ENCODE data around the gene SRSF1. TPM values are rescaled to one million over a fixed set of nuclear protein-coding genes. Genes with fewer than 3 reads are reported as not detected.
A peak's percentile ranks its signal among the peaks of the same experiment; 100 is the strongest.

Gene SRSF1
- total RNA-seq, 2 experiments from 2014 or later = 325 to 326 TPM

DNA sequence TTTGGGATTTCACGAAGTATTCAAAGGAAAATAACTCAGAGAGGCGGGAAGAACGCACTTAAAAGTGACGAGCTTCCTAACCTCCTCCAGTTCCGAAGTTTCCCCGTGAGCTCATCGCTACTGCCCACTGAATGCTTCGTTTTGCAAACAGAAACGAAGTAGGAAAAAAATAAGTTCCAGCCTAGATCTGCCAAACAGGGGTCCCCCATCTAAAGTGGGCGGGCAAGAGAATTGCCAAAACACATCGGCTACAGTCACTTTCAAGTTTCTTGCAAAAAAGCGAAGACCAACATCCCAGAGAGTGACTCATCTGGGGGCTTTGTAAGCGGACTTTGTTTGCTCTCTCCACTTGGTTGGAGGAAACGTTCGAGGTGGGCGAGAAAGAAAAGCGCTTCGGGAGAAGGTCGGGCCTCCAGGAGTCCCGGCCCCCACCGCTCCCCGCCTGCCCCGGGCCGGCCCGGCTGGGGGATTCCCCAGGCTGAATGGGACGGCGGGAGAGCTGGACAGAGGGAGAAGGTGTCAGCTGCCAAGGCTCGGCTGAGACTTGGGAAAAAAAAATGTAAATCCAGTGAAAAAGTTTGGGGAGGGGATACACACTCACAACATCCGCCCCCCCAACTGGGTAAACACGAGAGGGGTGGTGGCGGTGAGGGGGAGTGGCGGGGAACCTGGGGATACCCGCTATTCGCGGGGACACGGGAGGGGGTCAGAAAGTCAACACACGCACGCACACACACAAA lies 20.0 kb downstream of the SRSF1 start:
- peaks cover 60% of the 10 kb centered on the region for H3K4me1 Mint-ChIP-seq (ENCODE audit: low read depth)
- ChIA-PET POLR2A (interaction anchor here (1.0 to 1.8 kb wide), 4 partner anchors 14 to 107 kb away, joined by 3 to 10 read pairs (median 6); partner anchors contain the start of gene SRSF1), CTCF (interaction anchor here (0.7 to 2.7 kb wide), 13 partner anchors 9 to 137 kb away, joined by 3 to 21 read pairs (median 6); partner anchors contain the start of genes CUEDC1 and MRPS23)
- DNase-seq = peak; percentile 60
- peaks cover 5% of the 10 kb centered on the region for H3K36me3 Mint-ChIP-seq
- intact Hi-C loops (cut with micrococcal nuclease) = loop anchor here (1.0 to 5.0 kb wide), 3 partner anchors 8 to 95 kb away; partner anchors contain the start of genes DYNLL2 and SRSF1
- H3K27ac Mint-ChIP-seq = peak overlapping the region; percentile 86
- H3K9me3 Mint-ChIP-seq = no peaks in the 10 kb centered on the region
- no peaks in the 10 kb centered on the region for H3K27me3 Mint-ChIP-seq
- peak overlapping the region; percentile 89 for H3K4me3 Mint-ChIP-seq

GRCh38 chr17:57985675-57985974 lies 21.4 kb downstream of the SRSF1 start:
- CTCF ChIA-PET = interaction anchor here (0.6 to 2.7 kb wide), 10 partner anchors 10 to 134 kb away, joined by 3 to 21 read pairs (median 6); partner anchors contain the start of gene CUEDC1
- Mint-ChIP-seq H3K27me3 (no peaks in the 10 kb centered on the region), H3K4me1 (ENCODE audit: low read depth) (peaks cover 64% of the 10 kb centered on the region), H3K4me3 (no peak overlapping the region), H3K36me3 (peaks cover 12% of the 10 kb centered on the region), H3K27ac (no peak overlapping the region), H3K9me3 (no peaks in the 10 kb centered on the region)
- POLR2A ChIA-PET = interaction anchor here (1.2 kb wide), 1 partner anchor 136 kb away, joined by 6 read pairs; the partner anchor contains the start of gene MRPS23
- intact Hi-C loops (cut with micrococcal nuclease) = loop anchor here (5.0 kb wide), 1 partner anchor 97 kb away; the partner anchor contains the start of gene DYNLL2
- DNase-seq = no peak

GRCh38 chr17:57984936-57985674 lies 21.9 kb downstream of the SRSF1 start:
- ChIA-PET POLR2A (interaction anchor here (0.8 to 1.2 kb wide), 2 partner anchors 8 to 136 kb away, joined by 5 to 6 read pairs; partner anchors contain the start of gene MRPS23), CTCF (interaction anchor here (0.9 to 2.7 kb wide), 7 partner anchors 10 to 127 kb away, joined by 3 to 14 read pairs (median 6); no protein-coding TSS in a partner anchor)
- DNase-seq = no peak
- Mint-ChIP-seq H3K9me3 (no peaks in the 10 kb centered on the region), H3K4me1 (ENCODE audit: low read depth) (peaks cover 67% of the 10 kb centered on the region), H3K27ac (no peak overlapping the region), H3K4me3 (no peak overlapping the region), H3K36me3 (peaks cover 14% of the 10 kb centered on the region), H3K27me3 (no peaks in the 10 kb centered on the region)
- intact Hi-C loops (cut with micrococcal nuclease) = loop anchor here (5.0 kb wide), 1 partner anchor 97 kb away; the partner anchor contains the start of gene DYNLL2

DNA sequence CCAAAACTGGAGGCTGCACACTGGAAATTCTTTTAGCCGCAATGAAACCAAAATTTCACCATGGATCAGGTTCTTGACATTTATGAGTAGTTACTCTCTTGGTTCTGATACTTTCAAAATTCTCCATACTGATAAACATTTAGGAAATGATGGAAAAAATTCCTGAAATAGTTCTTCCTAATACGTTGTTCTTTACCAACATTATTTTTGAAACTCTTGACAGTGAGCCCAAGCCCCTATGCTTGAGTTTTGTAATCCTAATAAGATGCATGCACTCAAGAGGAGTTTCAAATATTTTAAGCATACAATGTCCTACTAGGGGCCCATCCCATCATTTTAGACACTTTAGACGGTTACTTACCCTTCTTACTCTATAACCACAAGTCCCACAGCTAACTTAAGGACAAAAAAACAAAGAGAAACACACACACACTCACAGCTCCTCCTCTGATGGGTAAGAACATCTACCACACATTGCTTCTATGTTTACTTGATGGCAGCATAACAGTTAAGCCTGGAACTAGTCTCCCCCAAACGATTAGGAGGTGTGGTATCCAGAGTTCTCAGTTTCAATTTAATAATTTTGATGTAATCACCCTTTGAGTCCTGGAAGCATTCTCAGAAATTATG lies 22.7 kb downstream of the SRSF1 start:
- Mint-ChIP-seq H3K4me1 (ENCODE audit: low read depth) (peaks cover 65% of the 10 kb centered on the region), H3K36me3 (peaks cover 15% of the 10 kb centered on the region), H3K4me3 (no peak overlapping the region), H3K27me3 (no peaks in the 10 kb centered on the region), H3K27ac (peak overlapping the region; percentile 44), H3K9me3 (no peaks in the 10 kb centered on the region)
- DNase-seq = no peak
- intact Hi-C loops (cut with micrococcal nuclease) = no loop called here
- ChIA-PET POLR2A (interaction anchor here (0.8 kb wide), 1 partner anchor 8 kb away, joined by 5 read pairs; no protein-coding TSS in a partner anchor), CTCF (interaction anchor here (0.9 to 1.4 kb wide), 3 partner anchors 11 to 28 kb away, joined by 3 to 7 read pairs (median 5); no protein-coding TSS in a partner anchor)

DNA sequence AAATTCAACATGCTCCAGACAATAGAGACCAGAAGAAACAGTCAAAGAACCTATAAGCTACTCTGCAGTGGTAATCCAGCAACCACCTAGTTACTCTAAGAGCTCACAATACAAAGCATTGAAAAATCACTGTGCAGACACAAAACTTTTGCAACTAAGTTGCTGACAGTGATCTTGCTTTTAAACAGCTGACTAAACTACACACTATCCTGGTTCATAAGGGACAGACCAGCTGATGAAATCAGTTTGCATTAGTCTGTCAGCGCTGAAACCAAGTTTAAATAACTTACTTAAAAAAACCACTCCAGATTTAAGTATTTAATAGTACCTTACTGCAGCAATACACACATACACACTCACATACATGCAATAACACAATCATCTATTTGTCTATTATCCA lies 23.6 kb downstream of the SRSF1 start:
- intact Hi-C loops (cut with micrococcal nuclease) = no loop called here
- H3K4me1 Mint-ChIP-seq (ENCODE audit: low read depth) = peaks cover 56% of the 10 kb centered on the region

GRCh38 chr17:57982452-57983170 lies 24.4 kb downstream of the SRSF1 start:
- H3K4me1 Mint-ChIP-seq (ENCODE audit: low read depth) = peaks cover 56% of the 10 kb centered on the region
- H3K36me3 Mint-ChIP-seq = peaks cover 27% of the 10 kb centered on the region
- intact Hi-C loops (cut with micrococcal nuclease) = no loop called here
- no peak overlapping the region for H3K27ac Mint-ChIP-seq
- ChIA-PET CTCF (interaction anchor here (1.0 to 4.1 kb wide), 5 partner anchors 12 to 130 kb away, joined by 3 to 14 read pairs (median 5); no protein-coding TSS in a partner anchor), POLR2A (interaction anchor here (1.0 kb wide), 1 partner anchor 25 kb away, joined by 3 read pairs; no protein-coding TSS in a partner anchor)
- no peaks in the 10 kb centered on the region for H3K27me3 Mint-ChIP-seq
- H3K9me3 Mint-ChIP-seq = no peaks in the 10 kb centered on the region
- H3K4me3 Mint-ChIP-seq = no peak overlapping the region
- DNase-seq = no peak

More for the DNA sequence above, 23.6 kb downstream of the SRSF1 start:
- ChIA-PET CTCF (interaction anchor here (1.0 kb wide), 2 partner anchors 109 to 129 kb away, joined by 3 to 5 read pairs; no protein-coding TSS in a partner anchor), POLR2A (interaction anchor here (1.0 kb wide), 1 partner anchor 24 kb away, joined by 3 read pairs; no protein-coding TSS in a partner anchor)
- no peak overlapping the region for H3K27ac Mint-ChIP-seq
- H3K9me3 Mint-ChIP-seq = no peaks in the 10 kb centered on the region
- H3K36me3 Mint-ChIP-seq = peaks cover 20% of the 10 kb centered on the region
- no peak overlapping the region for H3K4me3 Mint-ChIP-seq
- H3K27me3 Mint-ChIP-seq = no peaks in the 10 kb centered on the region
- DNase-seq = no peak

- Mint-ChIP-seq H3K9me3 (no peaks in the 10 kb centered on the region), H3K4me1 (ENCODE audit: low read depth) (peaks cover 43% of the 10 kb centered on the region), H3K27ac (no peak overlapping the region), H3K4me3 (no peak overlapping the region), H3K27me3 (no peaks in the 10 kb centered on the region), H3K36me3 (peaks cover 41% of the 10 kb centered on the region)
- CTCF ChIA-PET = interaction anchor here (0.8 to 4.1 kb wide), 4 partner anchors 15 to 122 kb away, joined by 3 to 14 read pairs (median 10); no protein-coding TSS in a partner anchor
- no peak for DNase-seq
- POLR2A ChIA-PET = interaction anchor here (1.6 to 1.9 kb wide), 2 partner anchors 13 to 27 kb away, joined by 4 to 5 read pairs; partner anchors contain the start of gene SRSF1
- intact Hi-C loops (cut with micrococcal nuclease) = no loop called here
Measured at GRCh38 chr17:57980522-57980921, 26.5 kb downstream of the SRSF1 start.

DNA sequence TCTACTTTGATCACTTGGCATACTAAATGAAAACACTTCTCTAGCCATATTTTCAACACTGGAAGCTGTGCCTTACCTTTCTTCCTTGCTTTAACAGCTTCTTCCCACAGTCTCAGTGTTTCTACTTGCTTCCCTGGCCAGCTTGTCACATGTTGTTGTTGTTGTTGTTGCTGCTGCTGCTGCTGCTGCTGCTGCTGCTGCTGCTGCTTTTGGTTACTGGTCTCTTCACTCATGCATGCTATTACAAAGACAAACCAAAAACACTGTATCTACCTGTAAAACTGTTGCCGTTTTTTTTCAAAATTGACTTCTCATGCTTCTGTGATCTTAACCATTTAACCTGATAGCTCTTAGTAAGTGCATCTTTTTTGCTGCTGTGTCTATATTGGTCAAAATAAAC lies 28.0 kb downstream of the SRSF1 start:
- no peaks in the 10 kb centered on the region for H3K9me3 Mint-ChIP-seq
- POLR2A ChIA-PET = interaction anchor here (0.7 to 1.6 kb wide), 2 partner anchors 14 to 29 kb away, joined by 3 to 4 read pairs; no protein-coding TSS in a partner anchor
- H3K4me1 Mint-ChIP-seq (ENCODE audit: low read depth) = peaks cover 28% of the 10 kb centered on the region
- CTCF ChIA-PET = interaction anchor here (3.1 to 4.1 kb wide), 2 partner anchors 21 to 87 kb away, joined by 14 read pairs; no protein-coding TSS in a partner anchor
- no peak for DNase-seq
- intact Hi-C loops (cut with micrococcal nuclease) = no loop called here
- H3K4me3 Mint-ChIP-seq = no peak overlapping the region
- peaks cover 51% of the 10 kb centered on the region for H3K36me3 Mint-ChIP-seq
- no peak overlapping the region for H3K27ac Mint-ChIP-seq
- H3K27me3 Mint-ChIP-seq = no peaks in the 10 kb centered on the region

- H3K36me3 Mint-ChIP-seq = peaks cover 46% of the 10 kb centered on the region
- CTCF ChIA-PET = interaction anchor here (1.4 kb wide), 1 partner anchor 205 kb away, joined by 3 read pairs; no protein-coding TSS in a partner anchor
- no peaks in the 10 kb centered on the region for H3K9me3 Mint-ChIP-seq
- intact Hi-C loops (cut with micrococcal nuclease) = no loop called here
- H3K4me3 Mint-ChIP-seq = no peak overlapping the region
- no peak overlapping the region for H3K27ac Mint-ChIP-seq
- POLR2A ChIA-PET = interaction anchor here (0.9 kb wide), 1 partner anchor 8 kb away, joined by 5 read pairs; no protein-coding TSS in a partner anchor
- H3K27me3 Mint-ChIP-seq = no peaks in the 10 kb centered on the region
- peaks cover 5% of the 10 kb centered on the region for H3K4me1 Mint-ChIP-seq (ENCODE audit: low read depth)
- no peak for DNase-seq
Measured at GRCh38 chr17:57976594-57976993, 30.5 kb downstream of the SRSF1 start.

GRCh38 chr17:57975044-57975443 lies 32.0 kb downstream of the SRSF1 start:
- Mint-ChIP-seq H3K9me3 (no peaks in the 10 kb centered on the region), H3K36me3 (peaks cover 42% of the 10 kb centered on the region), H3K4me3 (no peak overlapping the region), H3K27ac (no peak overlapping the region), H3K4me1 (ENCODE audit: low read depth) (no peaks in the 10 kb centered on the region), H3K27me3 (no peaks in the 10 kb centered on the region)
- CTCF ChIA-PET = interaction anchor here (0.8 to 1.4 kb wide), 5 partner anchors 22 to 141 kb away, joined by 3 to 7 read pairs (median 4); no protein-coding TSS in a partner anchor
- no peak for DNase-seq
- POLR2A ChIA-PET = no interaction called here
- intact Hi-C loops (cut with micrococcal nuclease) = no loop called here
